Measurements from ENCODE around the gene ASXL1. TPM values are rescaled to one million over a fixed set of nuclear protein-coding genes. Genes with fewer than 3 reads are reported as not detected.

The ASXL1 gene
- total and polyA plus RNA-seq, 9 donors, result 31.6 to 85.1 (median 67.9) TPM

DNA sequence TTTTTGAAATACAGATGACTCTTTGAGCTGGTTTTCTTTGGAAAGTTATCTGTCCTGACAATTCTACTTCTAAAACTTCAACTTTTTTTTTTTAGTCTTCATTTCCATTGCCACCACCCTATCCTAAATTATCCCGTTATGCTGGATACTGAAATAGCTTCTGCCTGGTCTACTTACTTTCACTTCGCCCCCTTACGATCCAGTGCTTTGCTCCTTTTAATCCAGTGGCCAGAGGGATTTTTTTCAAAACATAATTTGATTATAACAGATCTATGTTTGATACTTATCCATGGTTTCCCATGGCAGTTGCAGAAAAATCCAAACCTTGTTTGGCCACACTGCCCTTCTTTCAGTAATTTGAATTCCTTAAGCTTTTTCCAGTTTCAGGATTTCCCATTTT lies 27.4 kb downstream of the ASXL1 start:
- H3K9me3 ChIP-seq, result no peaks in the 10 kb centered on the region
- no peak for DNase-seq
- intact Hi-C loops (cut with DNase I), result no loop called here
- WGBS, 3 donors, result 13 to 19% (median 17%) methylated on average over 3 of the region's 3 CpGs
- no peaks in the 10 kb centered on the region for H3K27me3 ChIP-seq
- no peak overlapping the region for H3K4me3 ChIP-seq
- H3K27ac ChIP-seq, result no peak overlapping the region
- peaks cover 1% of the 10 kb centered on the region for H3K4me1 ChIP-seq (ENCODE audit: insufficient read depth)
- H3K36me3 ChIP-seq, result no peaks in the 10 kb centered on the region
- TF ChIP-seq EP300 (IDR thresholded peaks at IDR 0.05) (no peak), POLR2A (IDR thresholded peaks at IDR 0.05) (no peak)
- TF ChIP-seq, protein P1, sequence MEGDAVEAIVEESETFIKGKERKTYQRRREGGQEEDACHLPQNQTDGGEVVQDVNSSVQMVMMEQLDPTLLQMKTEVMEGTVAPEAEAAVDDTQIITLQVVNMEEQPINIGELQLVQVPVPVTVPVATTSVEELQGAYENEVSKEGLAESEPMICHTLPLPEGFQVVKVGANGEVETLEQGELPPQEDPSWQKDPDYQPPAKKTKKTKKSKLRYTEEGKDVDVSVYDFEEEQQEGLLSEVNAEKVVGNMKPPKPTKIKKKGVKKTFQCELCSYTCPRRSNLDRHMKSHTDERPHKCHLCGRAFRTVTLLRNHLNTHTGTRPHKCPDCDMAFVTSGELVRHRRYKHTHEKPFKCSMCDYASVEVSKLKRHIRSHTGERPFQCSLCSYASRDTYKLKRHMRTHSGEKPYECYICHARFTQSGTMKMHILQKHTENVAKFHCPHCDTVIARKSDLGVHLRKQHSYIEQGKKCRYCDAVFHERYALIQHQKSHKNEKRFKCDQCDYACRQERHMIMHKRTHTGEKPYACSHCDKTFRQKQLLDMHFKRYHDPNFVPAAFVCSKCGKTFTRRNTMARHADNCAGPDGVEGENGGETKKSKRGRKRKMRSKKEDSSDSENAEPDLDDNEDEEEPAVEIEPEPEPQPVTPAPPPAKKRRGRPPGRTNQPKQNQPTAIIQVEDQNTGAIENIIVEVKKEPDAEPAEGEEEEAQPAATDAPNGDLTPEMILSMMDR (IDR thresholded peaks at IDR 0.05), result no peak

DNA sequence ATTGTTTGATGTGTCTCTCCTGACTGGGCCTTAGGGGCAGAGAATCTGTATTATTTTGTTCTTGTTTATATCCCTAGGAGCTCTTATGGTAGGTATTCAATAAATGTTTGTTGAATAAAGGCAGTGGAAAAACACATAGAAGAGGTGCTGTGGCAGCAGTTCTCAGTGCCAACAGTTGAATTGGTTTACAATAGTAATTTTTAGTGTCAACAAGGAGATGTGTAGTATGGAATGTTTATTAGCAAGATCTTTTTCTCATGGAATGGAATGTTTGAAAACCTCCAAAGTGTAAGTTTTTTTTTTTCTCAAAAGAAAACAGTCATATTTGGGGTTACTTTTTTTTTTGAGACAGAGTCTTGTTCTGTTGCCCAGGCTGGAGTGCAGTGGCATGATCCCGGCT lies 28.0 kb downstream of the ASXL1 start:
- H3K36me3 ChIP-seq, result no peaks in the 10 kb centered on the region
- peaks cover 1% of the 10 kb centered on the region for H3K4me1 ChIP-seq (ENCODE audit: insufficient read depth)
- no peak overlapping the region for H3K27ac ChIP-seq
- TF ChIP-seq, protein P1 (IDR thresholded peaks at IDR 0.05), result no peak
- TF ChIP-seq EP300 (IDR thresholded peaks at IDR 0.05) (no peak), POLR2A (IDR thresholded peaks at IDR 0.05) (no peak)
- intact Hi-C loops (cut with DNase I), result no loop called here
- no peaks in the 10 kb centered on the region for H3K9me3 ChIP-seq
- no peak overlapping the region for H3K4me3 ChIP-seq
- no peak for DNase-seq
- WGBS, 3 donors, result 15 to 23% (median 19%) methylated on average over 1 of the region's 1 CpG
- H3K27me3 ChIP-seq, result no peaks in the 10 kb centered on the region

DNA sequence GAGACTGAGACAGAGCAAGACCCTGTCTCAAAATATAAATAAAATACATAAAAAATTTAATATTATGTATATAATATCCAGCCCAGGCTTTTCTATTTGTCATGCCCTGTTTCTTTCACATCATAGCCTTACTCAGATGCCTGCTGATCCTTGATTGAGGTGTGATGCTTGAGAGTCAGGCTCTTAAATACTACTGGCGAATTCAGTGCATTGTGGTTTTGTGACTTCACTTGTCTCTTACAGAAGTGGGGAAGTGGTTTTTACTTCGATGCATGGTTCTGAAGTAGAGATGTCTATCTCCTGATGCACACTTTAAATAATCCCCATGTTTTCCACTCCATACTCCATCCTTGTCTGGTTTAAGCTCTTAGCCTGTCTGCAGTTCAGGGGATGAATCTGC lies 29.1 kb downstream of the ASXL1 start:
- no peaks in the 10 kb centered on the region for H3K9me3 ChIP-seq
- no peak overlapping the region for H3K27ac ChIP-seq
- no peak overlapping the region for H3K4me3 ChIP-seq
- WGBS, 3 donors, result 87 to 93% (median 89%) methylated on average over 2 of the region's 2 CpGs
- DNase-seq, result no peak
- TF ChIP-seq, protein P1 (IDR thresholded peaks at IDR 0.05), result no peak
- TF ChIP-seq POLR2A (IDR thresholded peaks at IDR 0.05) (no peak), EP300 (IDR thresholded peaks at IDR 0.05) (no peak)
- H3K4me1 ChIP-seq (ENCODE audit: insufficient read depth), result peaks cover 1% of the 10 kb centered on the region
- H3K27me3 ChIP-seq, result no peaks in the 10 kb centered on the region
- intact Hi-C loops (cut with DNase I), result no loop called here
- no peaks in the 10 kb centered on the region for H3K36me3 ChIP-seq

DNA sequence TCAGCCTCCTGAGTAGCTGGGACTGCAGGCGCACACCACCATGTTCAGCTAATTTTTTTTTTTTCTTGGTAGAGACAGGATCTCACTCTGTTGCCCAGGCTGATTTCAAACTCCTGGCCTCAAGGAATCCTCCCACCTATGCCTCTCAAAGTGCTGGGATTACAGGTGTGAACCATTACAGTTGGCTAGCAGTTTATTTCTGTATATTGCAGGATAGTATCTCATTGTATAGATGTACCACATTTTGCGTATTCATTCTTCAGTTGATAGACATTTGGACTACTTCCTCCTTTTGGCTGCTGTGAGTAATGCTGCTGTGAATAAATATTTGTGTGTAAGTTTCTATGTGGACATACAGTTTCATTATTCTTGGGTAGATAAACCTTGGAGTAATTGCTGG lies 32.9 kb downstream of the ASXL1 start:
- Histone ChIP-seq H3K27me3 (no peaks in the 10 kb centered on the region), H3K36me3 (no peaks in the 10 kb centered on the region), H3K4me3 (no peak overlapping the region), H3K27ac (no peak overlapping the region), H3K4me1 (ENCODE audit: insufficient read depth) (no peaks in the 10 kb centered on the region), H3K9me3 (no peaks in the 10 kb centered on the region)
- WGBS, 3 donors, result 97 to 100% (median 97%) methylated on average over 2 of the region's 2 CpGs
- TF ChIP-seq, protein P1 (IDR thresholded peaks at IDR 0.05), result no peak
- TF ChIP-seq EP300 (IDR thresholded peaks at IDR 0.05) (no peak), POLR2A (IDR thresholded peaks at IDR 0.05) (no peak)
- DNase-seq, result no peak
- intact Hi-C loops (cut with DNase I), result no loop called here

DNA sequence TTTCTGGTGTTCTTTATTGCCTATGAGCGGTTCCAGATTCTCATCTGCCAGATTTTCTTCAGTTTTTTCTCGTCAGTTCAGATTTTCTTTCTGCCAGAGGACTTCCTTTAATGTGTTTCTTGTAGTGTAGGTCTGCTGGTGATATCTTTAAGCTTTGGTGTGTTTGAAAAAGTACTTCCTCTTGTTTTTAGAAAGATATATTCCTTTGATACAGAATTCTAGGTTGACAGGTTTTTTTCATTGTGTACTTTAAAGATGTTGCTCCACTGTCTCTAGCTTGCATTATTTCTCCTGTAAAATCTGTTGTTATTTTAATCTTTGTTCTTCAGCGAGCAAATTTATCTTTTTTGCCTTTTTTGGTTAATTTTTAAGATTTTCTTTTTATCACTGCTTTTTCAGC lies 36.9 kb downstream of the ASXL1 start:
- DNase-seq, result no peak
- TF ChIP-seq POLR2A (IDR thresholded peaks at IDR 0.05) (no peak), EP300 (IDR thresholded peaks at IDR 0.05) (no peak)
- TF ChIP-seq, protein P1 (IDR thresholded peaks at IDR 0.05), result no peak
- Histone ChIP-seq H3K27ac (no peak overlapping the region), H3K9me3 (no peaks in the 10 kb centered on the region), H3K4me1 (ENCODE audit: insufficient read depth) (no peaks in the 10 kb centered on the region), H3K36me3 (no peaks in the 10 kb centered on the region), H3K4me3 (no peak overlapping the region), H3K27me3 (no peaks in the 10 kb centered on the region)
- intact Hi-C loops (cut with DNase I), result no loop called here
- WGBS, 3 donors, result 79 to 83% (median 80%) methylated on average over 3 of the region's 3 CpGs

All from ovary (tissue), 9 donors.